Mucosa of rectum (tissue), 2 donors: Measurements from ENCODE around the gene ADCY1.
"Not testable (repeated sequence)": the region's sequence is repeated elsewhere in the genome, so short reads cannot be mapped to it uniquely, and the experiment has no call there.

ENCODE experiments used
- H3K27ac ChIP-seq, 2 donors: one replicate each; pipeline ENCODE4 v1.7.0; 2013; ENCODE audit warnings: inconsistent platforms in 2 of 2, low read depth in 2 of 2, low read length in 2 of 2
- H3K27me3 ChIP-seq, 2 donors: one replicate each; pipeline ENCODE4 v1.7.0; 2013; ENCODE audit warnings: low read length in 2 of 2; ENCODE audit not compliant: control insufficient read depth in 2 of 2, insufficient read depth in 2 of 2
- H3K36me3 ChIP-seq, 2 donors: one replicate each; pipeline ENCODE4 v1.7.0; 2013; ENCODE audit warnings: low read length in 2 of 2; ENCODE audit not compliant: control insufficient read depth in 2 of 2, insufficient read depth in 2 of 2
- H3K4me1 ChIP-seq, 2 donors: one replicate each; pipeline ENCODE4 v1.7.0; 2013; ENCODE audit warnings: low read length in 2 of 2, mild to moderate bottlenecking in 1 of 2; ENCODE audit not compliant: control insufficient read depth in 2 of 2, insufficient read depth in 2 of 2
- H3K4me3 ChIP-seq, 2 donors: one replicate each; pipeline ENCODE4 v1.7.0; 2013; ENCODE audit warnings: low read length in 2 of 2
- H3K9ac ChIP-seq, 2 donors: one replicate each; pipeline ENCODE4 v1.7.0; 2013; ENCODE audit warnings: low read length in 2 of 2, low read depth in 1 of 2, mild to moderate bottlenecking in 1 of 2
- H3K9me3 ChIP-seq, 2 donors: one replicate each; pipeline ENCODE4 v1.7.0; 2013; ENCODE audit warnings: low read length in 2 of 2; ENCODE audit not compliant: control insufficient read depth in 2 of 2
- donor health status: healthy.
- donor health status: Normal muscosa, but diverticular disease.

The ADCY1 gene

DNA sequence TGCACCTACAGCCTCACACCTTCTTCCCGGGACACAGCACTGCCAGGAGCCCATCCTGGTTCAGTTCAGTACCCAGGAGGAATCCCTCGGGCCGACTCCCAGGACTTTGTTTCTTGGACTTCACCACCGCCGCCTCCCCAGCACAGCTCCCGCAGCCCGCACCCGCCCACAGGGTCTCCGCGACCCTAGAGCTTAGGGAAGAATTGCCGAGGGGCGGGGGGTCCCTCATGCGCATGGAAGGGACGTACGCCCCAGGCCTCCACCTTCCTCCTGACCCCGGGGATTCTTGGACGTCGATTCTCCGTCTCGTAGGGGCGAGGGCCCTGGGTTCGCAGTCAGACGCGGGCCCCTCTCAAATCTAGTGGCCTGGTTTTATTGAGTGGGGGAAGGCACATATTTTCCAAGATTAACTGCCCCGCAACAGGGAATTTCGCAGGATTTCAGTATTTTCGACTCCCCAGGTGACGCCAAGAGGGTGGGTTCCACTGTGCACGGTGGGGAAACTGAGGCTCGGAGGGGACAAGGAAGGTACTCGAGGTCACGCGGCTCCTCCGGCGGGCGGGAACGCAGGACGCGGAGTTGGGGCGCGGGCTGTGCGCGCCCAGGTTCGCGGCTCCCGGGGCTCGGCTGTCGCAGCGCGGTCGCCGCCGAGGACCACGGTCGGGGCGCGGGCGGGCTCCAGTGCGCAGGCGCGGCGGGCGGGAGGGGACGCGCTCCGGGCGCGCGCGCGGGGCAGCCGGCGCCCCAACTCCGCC is at the start of gene ADCY1:
Gene ADCY1 (plus strand): TSS at position 708 of the 755 bp plus-strand sequence. CDS start 176 bp downstream, outside the sequence.
- Histone ChIP-seq H3K9ac (no peak within 1 kb of the TSS), H3K9me3 (no peaks in the 10 kb centered on the region), H3K36me3 (no peaks in the 10 kb centered on the region), H3K27me3 (peaks cover 20 to 27% of the 10 kb centered on the region in 2 donors), H3K4me3 (peak within 1 kb of the TSS; percentile 44 to 48), H3K4me1 (peaks cover 0 to 6% of the 10 kb centered on the region in 2 donors), H3K27ac (no peak within 1 kb of the TSS)

- no peaks in the 10 kb centered on the region for H3K4me1 ChIP-seq
- H3K27me3 ChIP-seq: no peaks in the 10 kb centered on the region
- no peak overlapping the region for H3K27ac ChIP-seq
- no peak overlapping the region for H3K4me3 ChIP-seq
- H3K9ac ChIP-seq: no peak overlapping the region
- H3K9me3 ChIP-seq: no peaks in the 10 kb centered on the region
- no peaks in the 10 kb centered on the region for H3K36me3 ChIP-seq
Observed at GRCh38 chr7:45524445-45524844, 49.7 kb upstream of the ADCY1 start.

DNA sequence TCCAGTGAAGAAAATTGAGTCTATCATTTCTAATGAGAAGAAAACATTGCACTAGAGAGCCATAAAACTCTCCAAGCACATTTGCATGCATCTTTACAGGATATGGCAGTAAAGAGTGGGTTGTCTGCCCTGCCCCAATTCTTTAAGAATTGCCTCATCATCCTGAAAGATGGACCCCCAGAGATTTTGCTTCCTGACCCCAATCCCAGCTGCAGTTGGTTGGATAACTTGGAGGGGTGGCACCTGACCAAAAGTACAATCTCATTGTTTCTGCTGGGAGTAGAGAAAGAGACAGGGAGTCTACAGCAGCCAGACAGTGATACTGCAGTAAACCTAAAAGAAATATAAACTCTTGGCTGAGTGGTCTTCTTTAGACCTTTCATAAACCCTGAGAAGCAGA is 49.1 kb upstream of the ADCY1 start:
- no peaks in the 10 kb centered on the region for H3K4me1 ChIP-seq
- H3K27ac ChIP-seq: no peak overlapping the region
- H3K27me3 ChIP-seq: no peaks in the 10 kb centered on the region
- H3K4me3 ChIP-seq: no peak overlapping the region
- no peaks in the 10 kb centered on the region for H3K36me3 ChIP-seq
- H3K9me3 ChIP-seq: no peaks in the 10 kb centered on the region
- H3K9ac ChIP-seq: no peak overlapping the region

DNA sequence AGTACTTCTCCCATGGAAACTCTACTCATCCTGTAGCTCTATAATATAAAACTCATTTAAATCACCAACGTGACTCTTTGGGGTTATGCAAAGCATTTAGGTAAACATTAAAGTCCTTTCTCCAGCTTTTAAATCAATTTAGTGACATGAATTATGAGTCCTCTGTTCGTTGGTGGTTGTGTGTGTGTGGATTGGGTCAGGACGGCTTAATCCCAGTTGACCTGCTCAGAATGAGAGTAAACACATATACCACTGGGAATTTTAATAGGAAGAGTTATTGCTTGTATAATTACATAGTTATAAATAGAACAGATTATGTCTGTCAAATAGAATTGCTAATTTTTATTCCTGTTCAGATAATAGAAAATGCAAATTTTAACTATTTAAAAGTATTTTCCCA is 30.7 kb upstream of the ADCY1 start:
- Histone ChIP-seq H3K9ac (no peak overlapping the region), H3K27ac (no peak overlapping the region)

GRCh38 chr7:45545105-45545710 is 29.0 kb upstream of the ADCY1 start:
- not testable (repeated sequence) for H3K27me3 ChIP-seq, H3K9me3 ChIP-seq, H3K36me3 ChIP-seq, H3K9ac ChIP-seq, H3K4me3 ChIP-seq, H3K27ac ChIP-seq, H3K4me1 ChIP-seq

More for the DNA sequence above, 30.7 kb upstream of the ADCY1 start:
- no peaks in the 10 kb centered on the region for H3K36me3 ChIP-seq
- no peak overlapping the region for H3K4me3 ChIP-seq
- no peaks in the 10 kb centered on the region for H3K9me3 ChIP-seq
- no peaks in the 10 kb centered on the region for H3K4me1 ChIP-seq
- H3K27me3 ChIP-seq: no peaks in the 10 kb centered on the region

- H3K9ac ChIP-seq, H3K9me3 ChIP-seq: not testable (repeated sequence)
Observed at GRCh38 chr7:45548917-45549316, 25.3 kb upstream of the ADCY1 start.

GRCh38 chr7:45563401-45563800 is 10.8 kb upstream of the ADCY1 start:
- Histone ChIP-seq H3K9me3 (peaks cover 0 to 2% of the 10 kb centered on the region in 2 donors), H3K4me1 (no peaks in the 10 kb centered on the region), H3K4me3 (no peak overlapping the region), H3K9ac (no peak overlapping the region), H3K36me3 (no peaks in the 10 kb centered on the region), H3K27ac (no peak overlapping the region), H3K27me3 (no peaks in the 10 kb centered on the region)

More at GRCh38 chr7:45548917-45549316, 25.3 kb upstream of the ADCY1 start:
- H3K4me1 ChIP-seq, H3K27ac ChIP-seq, H3K4me3 ChIP-seq, H3K27me3 ChIP-seq, H3K36me3 ChIP-seq: not testable (repeated sequence)

- Histone ChIP-seq H3K4me1 (no peaks in the 10 kb centered on the region), H3K36me3 (no peaks in the 10 kb centered on the region), H3K9ac (no peak overlapping the region), H3K9me3 (peaks cover 0 to 2% of the 10 kb centered on the region in 2 donors), H3K27ac (no peak overlapping the region), H3K27me3 (no peaks in the 10 kb centered on the region), H3K4me3 (no peak overlapping the region)
Observed at GRCh38 chr7:45563941-45564461, 10.2 kb upstream of the ADCY1 start.

GRCh38 chr7:45564485-45564884 is 9.7 kb upstream of the ADCY1 start:
- no peaks in the 10 kb centered on the region for H3K27me3 ChIP-seq
- no peaks in the 10 kb centered on the region for H3K9me3 ChIP-seq
- no peaks in the 10 kb centered on the region for H3K36me3 ChIP-seq
- H3K27ac ChIP-seq: no peak overlapping the region
- no peak overlapping the region for H3K9ac ChIP-seq
- H3K4me3 ChIP-seq: no peak overlapping the region
- H3K4me1 ChIP-seq: no peaks in the 10 kb centered on the region

DNA sequence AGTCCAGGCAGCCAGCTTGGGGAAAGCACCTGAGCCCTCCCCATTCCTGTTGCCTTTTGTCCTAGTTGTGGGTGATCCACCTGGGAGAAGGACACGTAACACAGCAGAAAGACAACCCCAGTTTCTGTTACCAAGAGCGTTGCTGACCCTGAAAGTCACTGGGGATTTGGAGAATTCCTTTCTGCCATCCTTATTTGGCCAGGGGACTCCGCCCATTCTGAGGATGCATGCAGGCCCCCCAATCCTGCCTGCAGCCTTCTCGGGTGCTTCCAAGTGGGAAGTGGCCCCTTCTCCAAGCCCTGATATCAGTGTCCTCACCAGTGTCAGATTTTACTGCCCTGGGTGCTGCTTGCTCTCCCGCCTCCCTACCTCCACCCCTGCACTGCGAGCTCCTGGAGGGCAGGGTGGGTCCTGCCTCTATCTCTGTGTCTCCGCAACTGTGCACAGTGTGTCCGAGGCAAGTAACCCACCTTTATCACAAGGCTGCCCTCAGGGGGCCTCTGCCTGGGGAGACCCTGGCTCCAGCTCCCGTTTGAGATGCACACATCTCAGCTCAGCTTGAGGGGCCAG is 9.2 kb upstream of the ADCY1 start:
- Histone ChIP-seq H3K27ac (no peak overlapping the region), H3K9ac (no peak overlapping the region)

More for the DNA sequence above, 9.2 kb upstream of the ADCY1 start:
- H3K27me3 ChIP-seq: no peaks in the 10 kb centered on the region
- H3K9me3 ChIP-seq: no peaks in the 10 kb centered on the region
- no peak overlapping the region for H3K4me3 ChIP-seq
- no peaks in the 10 kb centered on the region for H3K4me1 ChIP-seq
- no peaks in the 10 kb centered on the region for H3K36me3 ChIP-seq
